Activated naive CD8-positive, alpha-beta T cell treated with anti-CD3 and anti-CD28 coated beads, Interleukin-2, amount 50 U/mL, for 16 hours (primary cell): ENCODE data around the gene ELMO3.

Experiments
- DNase-seq: peaks from one replicate; pipeline ENCODE4 v3.0.0-alpha.2; 2020; ENCODE audit warnings: low read depth, low spot score

The ELMO3 gene

GRCh38 chr16:67164599-67165061, 34.3 kb upstream of the ELMO3 start, which contains the start of gene HSF4:
HSF4 (plus strand) TSS chr16:67164745; CDS start chr16:67164812, 67 bp downstream.
- DNase-seq = no peak

- no peak for DNase-seq
These were observed 33.5 kb upstream of the ELMO3 start for GRCh38 chr16:67165121-67166078.

GRCh38 chr16:67166110-67166547, 32.8 kb upstream of the ELMO3 start:
- DNase-seq = no peak

GRCh38 chr16:67166598-67167168, 32.2 kb upstream of the ELMO3 start:
- DNase-seq = no peak

GRCh38 chr16:67167588-67167987, 31.3 kb upstream of the ELMO3 start:
- no peak for DNase-seq

GRCh38 chr16:67169011-67169451, 29.9 kb upstream of the ELMO3 start:
- DNase-seq = no peak

GRCh38 chr16:67169642-67170167, 29.2 kb upstream of the ELMO3 start:
- DNase-seq = no peak

GRCh38 chr16:67170168-67170948, 28.6 kb upstream of the ELMO3 start, which contains the start of gene NOL3:
NOL3 (plus strand) TSS chr16:67170538.
- no peak for DNase-seq

GRCh38 chr16:67170949-67171649, 27.8 kb upstream of the ELMO3 start:
- DNase-seq = no peak

- DNase-seq = no peak
These were observed 25.6 kb upstream of the ELMO3 start for GRCh38 chr16:67173323-67173722.

GRCh38 chr16:67173808-67174705, 24.9 kb upstream of the ELMO3 start:
- DNase-seq = no peak

- DNase-seq = no peak
These were observed 24.2 kb upstream of the ELMO3 start for GRCh38 chr16:67174706-67175231.

- DNase-seq = no peak
These were observed 22.3 kb upstream of the ELMO3 start for GRCh38 chr16:67176662-67177061.

GRCh38 chr16:67177743-67178699, 20.9 kb upstream of the ELMO3 start:
- no peak for DNase-seq

- DNase-seq = no peak
These were observed 19.4 kb upstream of the ELMO3 start for GRCh38 chr16:67179421-67180080.

GRCh38 chr16:67180166-67180565, 18.8 kb upstream of the ELMO3 start:
- DNase-seq = no peak

- DNase-seq = no peak
These were observed 17.6 kb upstream of the ELMO3 start for GRCh38 chr16:67181346-67181745.

GRCh38 chr16:67182288-67182687, 16.6 kb upstream of the ELMO3 start:
- no peak for DNase-seq
